GM08714 (cell line): ENCODE measurements around the gene TTC21A.
A peak's percentile ranks its signal among the peaks of the same experiment; 100 is the strongest.
"Not testable (repeated sequence)": the region's sequence is repeated elsewhere in the genome, so short reads cannot be mapped to it uniquely, and the experiment has no call there.

Source experiments
- H3K4me3 ChIP-seq: fragments of 200-500 bp; sonication (Bioruptor generic); 2 replicates; pipeline ENCODE4 v1.5.1; 2014; ENCODE audit warnings: mild to moderate bottlenecking, low read length, inconsistent platforms
- ZNF274 ChIP-seq: IDR thresholded peaks from 2 replicates; pipeline ENCODE4 v1.6.1; 2012; ENCODE audit warnings: mild to moderate bottlenecking, low read depth, low read length

Gene TTC21A

DNA sequence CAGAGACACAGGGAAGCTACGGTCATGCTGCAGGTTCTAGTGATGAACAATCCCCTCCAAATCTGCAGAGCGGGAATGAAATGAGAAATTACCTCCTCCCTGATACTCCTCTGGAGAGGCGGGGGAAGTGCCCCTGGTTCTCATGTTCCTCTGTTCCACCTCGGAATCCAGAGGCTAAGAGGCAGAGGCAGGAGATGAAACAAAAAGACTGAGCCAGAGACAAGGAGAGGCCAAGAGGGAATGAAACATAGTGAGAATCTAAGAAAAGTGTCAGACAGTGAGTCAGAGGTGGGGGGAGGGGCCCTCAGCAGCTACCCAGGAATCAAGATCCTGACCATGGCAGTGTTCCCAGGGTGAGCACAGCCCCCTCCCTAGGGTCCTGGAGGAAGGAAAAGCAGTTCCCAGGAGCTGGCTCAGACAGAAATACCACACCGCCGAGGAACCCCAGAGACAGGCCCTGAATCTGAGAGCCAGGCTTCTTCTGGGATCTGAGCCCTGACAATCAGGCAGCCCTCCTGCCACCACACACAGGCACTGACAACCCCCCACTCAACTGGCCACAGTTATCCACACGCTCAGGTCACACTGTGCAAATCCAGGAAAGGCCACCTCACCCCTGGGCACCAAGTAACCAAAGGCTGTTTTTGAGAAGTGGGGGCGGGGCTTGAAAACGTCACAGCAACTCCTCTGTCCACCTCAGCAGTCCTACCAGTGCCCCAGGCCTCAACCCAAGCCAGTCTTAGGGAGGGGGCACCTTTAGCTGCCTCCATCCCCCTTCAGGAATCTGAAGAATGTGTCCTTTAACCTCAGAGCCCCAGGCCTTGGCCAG, 43.5 kb downstream of the TTC21A start:
- H3K4me3 ChIP-seq = peak overlapping the region; percentile 63; the same call in 1 of the 2 replicates
- TF ChIP-seq ZNF274 = no peak

- peak overlapping the region; percentile 23; the same call in 1 of the 2 replicates for H3K4me3 ChIP-seq
- no peak for TF ChIP-seq ZNF274
Measured at GRCh38 chr3:39153977-39154279, 46.4 kb downstream of the TTC21A start.

GRCh38 chr3:39154280-39155021, 47.0 kb downstream of the TTC21A start:
- no peak overlapping the region for H3K4me3 ChIP-seq
- no peak for TF ChIP-seq ZNF274

GRCh38 chr3:39156421-39156820, 48.9 kb downstream of the TTC21A start:
- TF ChIP-seq ZNF274 = no peak
- H3K4me3 ChIP-seq = no peak overlapping the region

DNA sequence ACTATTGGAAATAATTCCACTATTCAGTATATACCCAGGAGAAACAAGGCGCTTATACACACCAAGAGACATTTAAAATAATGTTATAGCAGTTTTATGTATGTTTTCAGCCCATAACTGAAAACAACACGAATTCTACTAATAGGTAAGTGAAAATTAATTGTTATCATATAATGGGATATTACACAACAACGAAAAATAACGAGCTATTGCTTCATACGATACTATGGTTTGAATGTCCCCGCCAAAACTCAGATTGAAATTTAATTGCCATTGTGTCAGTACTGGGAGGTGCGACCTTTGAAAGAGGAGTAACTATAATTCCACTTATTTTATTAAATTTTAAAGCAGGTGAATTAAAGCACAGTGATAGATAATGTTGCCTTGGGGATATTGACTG, 49.9 kb downstream of the TTC21A start:
- H3K4me3 ChIP-seq = no peak overlapping the region
- TF ChIP-seq ZNF274 = no peak

GRCh38 chr3:39158148-39158715, 50.8 kb downstream of the TTC21A start:
- H3K4me3 ChIP-seq = no peak overlapping the region
- TF ChIP-seq ZNF274 = no peak

DNA sequence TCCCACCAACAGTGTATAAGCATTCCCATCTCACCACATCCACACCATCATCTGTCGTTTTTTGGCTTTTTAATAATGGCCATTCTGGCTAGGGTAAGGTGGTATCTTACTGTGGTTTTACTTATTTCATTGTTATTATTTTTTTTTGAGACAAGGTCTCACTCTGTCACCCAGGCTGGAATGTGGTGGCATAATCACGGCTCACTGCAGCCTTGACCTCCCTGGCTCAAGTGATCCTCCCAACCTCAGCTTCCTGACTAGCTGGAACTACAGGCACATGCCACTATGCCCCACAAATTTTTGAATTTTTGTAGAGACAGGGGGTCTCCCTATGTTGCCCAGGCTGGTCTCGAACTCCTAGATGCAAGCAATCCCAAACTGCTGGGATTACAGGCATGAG, 56.9 kb downstream of the TTC21A start:
- no peak overlapping the region for H3K4me3 ChIP-seq
- TF ChIP-seq ZNF274 = no peak

GRCh38 chr3:39165518-39165917, 58.0 kb downstream of the TTC21A start:
- no peak overlapping the region for H3K4me3 ChIP-seq
- no peak for TF ChIP-seq ZNF274

GRCh38 chr3:39166134-39166710, 58.7 kb downstream of the TTC21A start:
- no peak overlapping the region for H3K4me3 ChIP-seq
- no peak for TF ChIP-seq ZNF274

GRCh38 chr3:39166932-39167532, 59.6 kb downstream of the TTC21A start:
- TF ChIP-seq ZNF274 = no peak
- no peak overlapping the region for H3K4me3 ChIP-seq

DNA sequence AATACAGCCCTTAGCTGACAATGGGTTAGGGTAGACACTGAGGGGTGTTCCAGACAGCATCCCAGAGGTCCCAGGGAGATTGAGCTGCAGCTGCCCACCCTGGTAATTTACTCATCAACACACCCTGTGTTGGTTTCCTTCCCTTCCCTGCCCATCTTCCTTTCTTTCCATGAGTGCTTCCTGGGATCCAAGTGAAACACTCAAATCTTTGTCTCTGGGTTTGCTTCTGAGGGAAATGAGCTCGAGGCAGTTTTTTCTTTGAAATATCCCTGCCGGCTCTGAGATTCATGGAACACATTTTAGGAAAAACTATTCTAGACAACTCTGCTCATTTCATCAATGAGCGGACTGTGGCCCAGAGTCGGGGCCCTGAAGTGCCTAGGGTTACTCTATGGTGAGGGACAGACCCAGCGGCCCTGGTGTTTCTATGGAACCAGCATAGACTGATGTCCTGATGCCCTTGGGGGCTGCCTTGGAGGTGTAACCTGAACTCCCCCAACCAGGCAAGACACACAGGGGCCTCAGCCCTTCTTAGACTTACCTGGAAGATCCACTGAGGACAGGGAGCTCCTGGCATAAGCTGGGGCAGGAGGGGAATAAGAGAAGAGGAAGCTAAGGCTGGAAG, 60.8 kb downstream of the TTC21A start:
- H3K4me3 ChIP-seq = no peak overlapping the region
- TF ChIP-seq ZNF274 = no peak

DNA sequence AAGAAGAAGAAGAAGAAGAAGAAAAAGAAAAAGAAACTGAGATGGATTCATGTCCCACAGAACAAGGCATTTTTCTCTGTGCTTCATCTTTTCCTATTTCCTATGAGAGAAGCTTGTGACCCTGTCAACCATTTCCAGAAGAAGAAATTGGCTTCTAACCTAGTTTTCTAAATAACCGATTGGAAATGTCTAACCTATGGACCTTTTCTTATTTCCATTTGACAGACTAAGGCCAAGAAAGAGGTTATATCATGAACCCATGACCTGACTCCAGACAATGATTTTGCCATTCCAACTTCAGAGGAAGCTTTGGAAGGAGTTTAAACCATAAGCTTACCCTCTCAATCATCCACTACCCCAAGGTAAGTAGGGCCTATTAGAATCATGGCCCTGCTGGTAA, 62.2 kb downstream of the TTC21A start:
- TF ChIP-seq ZNF274 = no peak
- H3K4me3 ChIP-seq = no peak overlapping the region

GRCh38 chr3:39170461-39170860, 63.0 kb downstream of the TTC21A start:
- TF ChIP-seq ZNF274 = no peak
- no peak overlapping the region for H3K4me3 ChIP-seq

DNA sequence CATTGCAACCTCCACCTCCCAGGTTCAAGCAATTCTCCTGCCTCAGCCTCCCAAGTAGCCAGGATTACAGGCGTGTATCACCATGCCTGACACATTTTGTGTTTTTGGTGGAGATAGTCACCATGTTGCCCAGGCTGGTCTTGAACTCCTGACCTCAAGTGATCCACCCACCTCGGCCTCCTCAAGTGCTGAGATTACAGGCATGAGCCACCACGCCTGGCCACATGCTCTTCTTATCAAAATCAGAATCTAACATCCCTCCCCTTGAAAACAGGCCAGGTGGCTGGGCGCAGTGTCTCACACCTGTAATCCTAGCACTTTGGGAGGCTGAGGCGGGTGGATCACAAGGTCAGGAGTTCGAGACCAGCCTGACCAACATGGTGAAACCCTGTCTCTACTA, 63.4 kb downstream of the TTC21A start:
- H3K4me3 ChIP-seq = not testable (repeated sequence)
